Neural crest cell (in vitro differentiated cells): ENCODE results near the gene LCE6A. TPM values are rescaled to one million over a fixed set of nuclear protein-coding genes. Genes with fewer than 3 reads are reported as not detected.

Experiments
- DNase-seq: peaks from one replicate; pipeline ENCODE4 v3.0.0; 2021; ENCODE audit warnings: low read depth, mixed read lengths, low spot score
- H3K27ac Mint-ChIP-seq: one replicate; pipeline ENCODE4 v1.8.0; 2021; ENCODE audit warnings: mild to moderate bottlenecking, mixed read lengths; ENCODE audit not compliant: unreplicated experiment
- H3K27me3 Mint-ChIP-seq: 2 replicates; pipeline ENCODE4 v1.8.0; 2021; ENCODE audit warnings: low read depth, mild to moderate bottlenecking, mixed read lengths
- H3K36me3 Mint-ChIP-seq: 2 replicates; pipeline ENCODE4 v1.8.0; 2021; ENCODE audit warnings: low read depth, mild to moderate bottlenecking, mixed read lengths
- H3K4me1 Mint-ChIP-seq: 2 replicates; pipeline ENCODE4 v1.8.0; 2021; ENCODE audit warnings: mixed read lengths
- H3K4me3 Mint-ChIP-seq: one replicate; pipeline ENCODE4 v1.8.0; 2021; ENCODE audit warnings: mild to moderate bottlenecking, mixed read lengths
- H3K9me3 Mint-ChIP-seq: 2 replicates; pipeline ENCODE4 v1.8.0; 2021; ENCODE audit warnings: mixed read lengths
- CTCF ChIP-seq: fragments of 200-600 bp; sonication (generic); conservative IDR thresholded peaks from 2 replicates; pipeline ENCODE4 v1.5.0; 2021; ENCODE audit warnings: antibody characterized with exemption, mild to moderate bottlenecking
- long read RNA-seq: library from polyadenylated mRNA; unstranded; transcript quantifications from one replicate; pipeline ENCODE4 v2.0.0, GENCODE V29; 2020
- total RNA-seq: library from RNA; stranded (reverse); gene quantifications from 2 replicates; pipeline ENCODE4 v1.2.1, GENCODE V29; 2021

LCE6A gene
- total RNA-seq, result not detected in 2 replicates
- long read RNA-seq, result 0 reads

- H3K27ac Mint-ChIP-seq, result peak within 1 kb of the TSS; percentile 31
- TF ChIP-seq CTCF, result no peak
- no peak within 1 kb of the TSS for H3K4me3 Mint-ChIP-seq
- H3K27me3 Mint-ChIP-seq, result no peaks in the 10 kb centered on the region
- DNase-seq, result no peak
- H3K9me3 Mint-ChIP-seq, result peaks cover 25% of the 10 kb centered on the region
- peaks cover 3% of the 10 kb centered on the region for H3K36me3 Mint-ChIP-seq
- H3K4me1 Mint-ChIP-seq, result no peaks in the 10 kb centered on the region
Measured at GRCh38 chr1:152842556-152842955, at the start of gene LCE6A. Gene LCE6A (plus strand): TSS chr1:152842856. CDS start chr1:152843521, 665 bp downstream.

GRCh38 chr1:152795686-152796085, 47.0 kb upstream of the LCE6A start:
- no peak overlapping the region for H3K27ac Mint-ChIP-seq
- no peak for TF ChIP-seq CTCF
- DNase-seq, result no peak
- H3K4me1 Mint-ChIP-seq, result no peaks in the 10 kb centered on the region
- H3K9me3 Mint-ChIP-seq, result peaks cover 14% of the 10 kb centered on the region
- H3K4me3 Mint-ChIP-seq, result no peak overlapping the region
- H3K27me3 Mint-ChIP-seq, result no peaks in the 10 kb centered on the region
- peaks cover 2% of the 10 kb centered on the region for H3K36me3 Mint-ChIP-seq

- H3K4me1 Mint-ChIP-seq, result no peaks in the 10 kb centered on the region
- peaks cover 2% of the 10 kb centered on the region for H3K36me3 Mint-ChIP-seq
- no peaks in the 10 kb centered on the region for H3K27me3 Mint-ChIP-seq
- peaks cover 18% of the 10 kb centered on the region for H3K9me3 Mint-ChIP-seq
- H3K27ac Mint-ChIP-seq, result no peak within 1 kb of the TSS
- no peak for DNase-seq
- H3K4me3 Mint-ChIP-seq, result no peak within 1 kb of the TSS
- no peak for TF ChIP-seq CTCF
Measured at GRCh38 chr1:152796421-152796820, 46.2 kb upstream of the LCE6A start, which contains the start of gene LCE1D. Gene LCE1D (plus strand): TSS chr1:152796721. CDS start chr1:152797795, 1,074 bp downstream.

GRCh38 chr1:152801333-152801732, 41.3 kb upstream of the LCE6A start:
- TF ChIP-seq CTCF, result no peak
- no peaks in the 10 kb centered on the region for H3K27me3 Mint-ChIP-seq
- H3K27ac Mint-ChIP-seq, result no peak overlapping the region
- H3K4me1 Mint-ChIP-seq, result no peaks in the 10 kb centered on the region
- peaks cover 20% of the 10 kb centered on the region for H3K9me3 Mint-ChIP-seq
- H3K36me3 Mint-ChIP-seq, result peaks cover 2% of the 10 kb centered on the region
- DNase-seq, result no peak
- no peak overlapping the region for H3K4me3 Mint-ChIP-seq

- no peak for DNase-seq
- Mint-ChIP-seq H3K36me3 (peaks cover 2% of the 10 kb centered on the region), H3K27ac (no peak within 1 kb of the TSS)
Measured at GRCh38 chr1:152806576-152806975, 36.1 kb upstream of the LCE6A start, which contains the start of gene LCE1C. Gene LCE1C (minus strand): TSS chr1:152806651. CDS start chr1:152805478, 1,173 bp downstream.

More at GRCh38 chr1:152806576-152806975, 36.1 kb upstream of the LCE6A start, which contains the start of gene LCE1C:
- H3K4me1 Mint-ChIP-seq, result no peaks in the 10 kb centered on the region
- no peak for TF ChIP-seq CTCF
- H3K4me3 Mint-ChIP-seq, result no peak within 1 kb of the TSS
- H3K9me3 Mint-ChIP-seq, result peaks cover 21% of the 10 kb centered on the region
- no peaks in the 10 kb centered on the region for H3K27me3 Mint-ChIP-seq
